GM18520 (cell line): ENCODE results near the gene LZTS2.

Experiments
- ATAC-seq: cut with Tn5 transposase; IDR thresholded peaks from one replicate; pipeline ENCODE4 v1.9.1; 2021; ENCODE audit not compliant: unreplicated experiment

Gene LZTS2

GRCh38 chr10:100978901-100979195, 20.8 kb upstream of the LZTS2 start:
- no peak for ATAC-seq

GRCh38 chr10:100979791-100980272, 19.8 kb upstream of the LZTS2 start:
- ATAC-seq: no peak

GRCh38 chr10:100980311-100980710, 19.3 kb upstream of the LZTS2 start:
- ATAC-seq: no peak

GRCh38 chr10:100980711-100981110, 18.9 kb upstream of the LZTS2 start:
- ATAC-seq: no peak

GRCh38 chr10:100981178-100981772, 18.3 kb upstream of the LZTS2 start:
- ATAC-seq: no peak

GRCh38 chr10:100982916-100983830, 16.4 kb upstream of the LZTS2 start:
- no peak for ATAC-seq

- no peak for ATAC-seq
These were observed 15.5 kb upstream of the LZTS2 start for GRCh38 chr10:100983868-100984671.

- ATAC-seq: no peak
These were observed 14.9 kb upstream of the LZTS2 start for GRCh38 chr10:100984672-100985177.

- no peak for ATAC-seq
These were observed 14.3 kb upstream of the LZTS2 start for GRCh38 chr10:100985336-100985735.

- ATAC-seq: no peak
These were observed 13.0 kb upstream of the LZTS2 start for GRCh38 chr10:100986623-100986951.

GRCh38 chr10:100986952-100987684, 12.5 kb upstream of the LZTS2 start, which contains the start of the genes MRPL43 and TWNK:
MRPL43 (minus strand) TSS chr10:100987497; CDS start chr10:100987443, 54 bp downstream.
TWNK (plus strand) TSS chr10:100987543; CDS start chr10:100988211, 668 bp downstream.
- ATAC-seq: peak; percentile 39

- no peak for ATAC-seq
These were observed 11.9 kb upstream of the LZTS2 start for GRCh38 chr10:100987685-100988049.

- no peak for ATAC-seq
These were observed 11.4 kb upstream of the LZTS2 start for GRCh38 chr10:100988166-100988565.

- no peak for ATAC-seq
These were observed 10.5 kb upstream of the LZTS2 start for GRCh38 chr10:100989088-100989487.

- ATAC-seq: no peak
These were observed 5.5 kb upstream of the LZTS2 start for GRCh38 chr10:100993986-100994708.

- no peak for ATAC-seq
These were observed 4.4 kb upstream of the LZTS2 start for GRCh38 chr10:100995181-100995580.

GRCh38 chr10:100996678-100997359, 2.8 kb upstream of the LZTS2 start:
- ATAC-seq: no peak

GRCh38 chr10:100997360-100998182, 2.0 kb upstream of the LZTS2 start:
- ATAC-seq: peak; percentile 31
